ENCODE results near the gene STIMATE.
A peak's percentile ranks its signal among the peaks of the same experiment; 100 is the strongest.

The STIMATE gene

DNA sequence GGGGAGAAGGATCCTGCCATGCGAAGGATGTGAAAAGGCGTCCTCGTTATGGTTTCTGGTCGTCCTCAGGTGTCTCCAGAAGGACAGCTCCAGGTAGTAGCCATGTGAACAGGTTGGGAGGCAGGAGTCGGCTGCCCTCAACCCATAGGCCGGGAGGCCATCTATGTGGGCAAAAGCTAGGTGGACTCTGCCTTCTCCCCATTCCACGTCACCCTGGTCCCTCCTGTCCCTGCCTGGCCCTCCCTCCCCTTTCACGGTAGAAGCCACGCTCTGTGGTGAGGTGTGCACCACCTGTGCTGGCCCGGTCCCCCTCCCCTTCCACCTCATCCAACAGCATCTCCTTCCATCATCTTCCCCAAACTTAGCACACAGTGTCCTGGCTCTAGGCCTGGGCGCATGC lies 86.4 kb downstream of the STIMATE start:
- no peak for DNase-seq

DNA sequence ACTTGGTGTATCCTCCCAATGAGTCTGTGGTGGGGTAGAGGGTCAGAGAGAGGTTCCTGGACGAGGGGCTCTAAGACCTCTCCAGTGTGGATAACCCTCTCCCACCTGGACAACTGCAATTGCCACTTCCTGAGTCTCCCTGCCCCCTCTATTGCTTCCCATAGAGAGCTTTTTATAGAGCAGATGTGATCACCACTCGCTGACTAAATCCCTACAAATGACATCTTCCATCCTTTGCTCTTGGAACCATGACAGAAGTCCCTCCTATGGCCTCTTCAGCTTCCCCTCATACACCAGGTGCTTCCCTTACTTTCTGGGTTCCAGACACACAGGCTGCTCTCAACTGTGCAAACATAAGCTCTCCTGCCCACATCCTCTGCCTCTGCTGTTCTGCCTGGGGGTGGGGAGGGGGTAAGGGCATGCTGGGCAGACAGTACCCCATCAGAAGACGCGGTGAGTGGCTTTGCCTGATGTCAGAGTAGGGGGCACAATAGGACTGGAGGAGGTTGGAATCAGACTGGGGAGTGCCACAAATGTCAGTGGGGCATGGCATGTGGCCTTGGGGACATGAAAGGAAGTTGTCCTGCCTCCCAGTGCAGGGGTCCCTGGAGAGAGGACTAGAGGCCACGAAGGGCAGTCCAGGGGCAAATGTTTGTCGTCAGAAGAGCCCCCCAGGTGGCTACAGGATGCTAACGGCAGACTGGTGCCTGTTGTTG lies 87.5 kb downstream of the STIMATE start:
- DNase-seq = no peak

GRCh38 chr3:52809149-52809548 lies 88.2 kb downstream of the STIMATE start:
- no peak for DNase-seq

GRCh38 chr3:52805270-52806039 lies 91.9 kb downstream of the STIMATE start:
- no peak for DNase-seq

DNA sequence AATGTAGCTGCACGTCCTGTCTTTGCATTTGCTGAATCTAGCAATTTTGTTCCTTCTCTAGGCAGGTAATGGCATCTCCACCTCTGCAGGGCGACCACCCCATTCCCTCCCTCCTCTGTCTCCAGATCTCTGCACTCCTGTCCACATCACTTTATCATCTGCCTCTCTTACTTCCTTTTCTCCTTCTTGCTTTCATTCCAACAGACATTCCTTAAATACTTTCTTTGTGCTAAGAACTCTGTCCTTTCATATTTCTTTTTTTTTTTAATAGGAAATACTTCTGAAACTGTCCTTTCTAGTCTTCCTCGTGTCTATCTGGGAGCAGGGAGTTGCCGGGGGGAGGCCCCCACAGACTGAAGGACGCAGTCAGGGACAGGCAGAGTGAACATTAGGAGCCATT lies 95.5 kb downstream of the STIMATE start:
- DNase-seq = no peak

GRCh38 chr3:52800079-52800478 lies 97.3 kb downstream of the STIMATE start:
- no peak for DNase-seq

- peak; percentile 7 to 24 for DNase-seq
These were observed 98.3 kb downstream of the STIMATE start for GRCh38 chr3:52798978-52799476.

- no peak for DNase-seq
These were observed 98.9 kb downstream of the STIMATE start for GRCh38 chr3:52798376-52798977.

- DNase-seq = no peak
These were observed 100.9 kb downstream of the STIMATE start for GRCh38 chr3:52796411-52796810.

DNA sequence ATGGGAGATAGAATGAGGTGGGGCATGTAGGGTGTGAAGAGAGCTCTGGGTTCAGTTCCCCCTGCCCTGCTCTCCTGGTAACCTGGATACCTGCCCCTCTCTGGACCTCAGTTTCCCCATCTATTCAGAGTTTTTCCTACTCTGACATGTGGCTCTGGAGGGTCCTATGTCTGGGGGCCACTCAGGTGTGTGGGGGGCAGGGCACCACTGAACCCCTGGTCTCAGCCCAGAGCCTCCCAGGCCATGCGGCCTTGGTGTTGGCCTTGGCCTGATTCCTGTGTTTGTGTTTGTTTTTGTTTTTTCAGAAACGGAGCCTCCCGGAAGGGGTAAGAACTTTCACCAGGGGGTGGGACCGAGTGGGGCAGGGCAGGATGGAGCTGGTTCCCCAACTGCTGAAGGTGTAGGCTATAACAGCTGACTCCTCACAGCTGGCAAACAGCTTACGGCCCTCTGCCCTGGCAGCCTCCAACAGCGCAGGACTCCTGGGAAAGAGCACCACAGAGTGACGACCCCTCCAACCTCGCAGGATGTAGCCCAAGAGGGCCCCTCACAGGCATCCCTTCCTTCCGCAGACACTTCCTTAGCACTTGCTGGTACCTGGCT lies 101.9 kb downstream of the STIMATE start:
- DNase-seq = no peak

DNA sequence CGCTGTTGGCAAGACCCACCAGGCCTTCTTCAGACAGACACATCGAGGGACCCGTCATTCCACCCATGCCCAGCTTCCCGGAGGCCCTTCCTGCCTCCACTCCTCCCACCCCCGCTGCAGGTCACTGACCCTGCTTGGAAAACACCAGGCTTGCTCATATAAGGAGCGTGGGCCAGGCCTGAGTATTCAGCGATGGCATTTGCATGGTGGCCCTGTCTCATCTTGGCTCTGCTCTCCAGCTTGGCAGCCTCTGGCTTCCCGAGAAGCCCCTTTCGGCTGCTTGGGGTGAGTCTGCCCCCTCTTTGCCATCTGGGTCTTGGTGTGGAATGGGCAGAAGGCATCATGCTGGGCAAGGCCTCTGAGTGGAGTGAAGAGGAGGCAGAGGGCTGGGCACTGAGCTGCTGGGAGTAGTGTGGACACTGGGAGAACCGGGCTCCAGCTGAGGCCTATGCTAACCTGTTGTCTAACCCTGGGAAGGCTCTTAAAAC lies 102.7 kb downstream of the STIMATE start, which contains the start of gene ITIH3:
Gene ITIH3, plus strand, starts transcription at position 185 of the 488 bp plus-strand sequence. Its CDS starts 8 bp downstream, at position 193.
- no peak for DNase-seq

DNA sequence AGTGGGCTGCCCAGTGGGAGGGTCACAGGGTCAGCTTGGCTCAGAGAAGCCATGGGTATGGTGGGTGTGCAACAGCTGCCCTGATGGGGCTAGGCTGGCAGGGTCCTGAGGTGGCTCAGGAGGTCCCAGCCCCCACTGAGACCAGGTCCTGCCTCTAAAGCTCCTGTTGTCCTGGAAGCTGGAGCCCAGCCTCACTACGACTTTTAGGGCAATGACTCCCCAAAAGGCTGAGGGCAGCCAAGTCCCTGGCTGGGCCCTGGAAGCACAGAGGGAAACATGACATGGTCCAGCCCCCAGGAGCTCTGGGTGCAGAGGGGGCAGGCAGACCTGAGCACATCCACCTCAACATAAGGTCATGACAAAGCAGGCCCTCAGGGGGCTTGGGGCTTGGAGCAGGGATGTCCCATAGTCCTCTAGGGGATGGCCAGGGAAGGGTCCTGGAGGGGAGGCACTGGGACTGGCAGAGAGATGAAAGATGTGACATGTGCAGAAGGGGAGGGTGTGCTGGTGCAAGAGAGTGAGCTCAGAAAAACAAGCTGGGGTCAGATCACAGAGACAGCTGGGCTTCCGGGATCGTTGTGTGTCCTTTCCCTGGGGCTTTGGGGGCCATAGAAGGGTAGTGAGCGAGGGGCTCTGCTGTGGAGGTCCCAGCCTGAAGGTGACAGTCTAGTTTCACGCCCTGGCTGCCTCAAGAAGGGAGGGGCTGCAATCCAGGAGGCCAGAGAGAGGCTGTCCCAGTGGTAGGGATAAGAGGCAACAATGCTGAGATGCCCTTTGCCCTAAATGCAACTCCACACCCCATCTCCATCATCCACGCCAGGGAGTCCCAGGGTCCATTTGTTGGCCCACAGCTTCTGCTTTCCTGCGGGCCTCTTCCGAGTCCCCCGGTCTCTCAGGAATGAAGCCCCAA lies 103.4 kb downstream of the STIMATE start:
- DNase-seq = no peak

DNA sequence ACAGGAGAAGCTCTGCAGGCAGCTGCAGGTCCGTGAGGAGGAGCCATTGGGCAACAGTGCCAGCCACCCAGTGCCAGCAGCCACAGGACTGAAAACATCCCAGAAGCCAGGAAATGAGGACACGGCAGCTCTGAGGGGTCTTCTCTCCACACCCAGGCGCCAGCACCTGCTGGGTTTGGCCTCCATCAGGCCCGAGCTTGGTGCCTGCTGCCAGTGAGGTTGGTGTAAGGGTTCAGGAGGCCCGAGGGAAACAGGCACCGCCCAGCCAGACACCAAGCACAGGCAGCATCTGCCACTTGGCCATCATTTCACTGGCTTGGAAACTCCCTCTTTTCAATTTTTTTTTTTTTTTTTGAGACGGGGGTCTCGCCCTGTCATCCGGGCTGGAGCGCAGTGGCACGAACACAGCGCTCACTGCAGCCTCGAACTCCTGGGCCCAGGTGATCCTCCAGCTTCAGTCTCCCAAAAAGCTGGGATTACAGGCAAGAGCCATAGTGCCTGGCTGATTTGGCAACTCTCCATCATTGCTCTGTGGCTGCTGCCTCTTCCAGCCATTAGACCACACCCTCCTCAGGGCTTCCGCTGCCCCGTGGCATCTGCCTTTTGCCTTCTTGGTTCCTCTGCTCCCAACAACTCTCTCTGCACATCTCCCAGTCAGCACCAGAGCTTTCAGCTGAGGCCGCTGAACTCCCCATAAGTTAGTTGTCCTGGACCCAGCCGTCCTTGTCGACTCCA lies 104.2 kb downstream of the STIMATE start:
- DNase-seq = no peak

DNA sequence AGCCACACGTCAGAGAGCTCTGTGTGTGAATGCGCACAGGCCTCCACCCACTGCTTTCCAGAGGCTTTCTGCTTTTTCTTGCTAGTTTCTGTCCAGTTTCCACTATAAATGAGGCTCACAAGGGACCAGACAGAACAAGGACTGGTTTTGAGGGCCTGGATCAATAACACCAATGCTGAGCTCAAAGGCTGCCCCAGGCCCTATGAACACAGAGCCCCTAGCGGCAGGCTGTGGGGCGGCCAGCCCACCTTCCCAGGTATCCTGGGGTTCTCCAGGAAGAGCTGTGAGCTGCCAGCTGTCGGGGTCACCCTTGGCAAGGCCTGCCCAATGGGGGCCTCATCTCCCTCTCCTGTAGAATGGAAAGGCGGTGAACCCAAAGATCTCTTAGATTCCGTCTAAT lies 104.9 kb downstream of the STIMATE start:
- DNase-seq = no peak

DNA sequence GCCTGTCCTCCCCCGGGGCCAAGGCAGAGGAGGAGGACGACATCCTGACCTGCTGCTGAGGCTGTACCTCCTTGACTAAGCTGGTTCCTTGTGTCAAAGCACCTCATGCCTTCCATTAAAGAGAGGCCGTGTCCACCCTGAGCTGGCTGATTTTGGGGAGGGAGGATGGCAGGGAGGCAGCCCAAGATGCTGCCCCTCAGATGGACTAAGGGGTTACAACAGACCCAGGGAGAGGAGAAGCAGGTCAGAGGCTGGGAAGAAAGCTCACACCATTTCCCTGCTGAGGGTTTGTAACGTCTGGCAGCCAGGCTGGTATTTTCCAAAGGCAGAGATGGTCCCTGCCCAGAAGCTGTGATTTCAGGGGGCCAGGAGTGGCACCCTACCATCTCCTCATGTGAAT lies 105.4 kb downstream of the STIMATE start:
- no peak for DNase-seq

- DNase-seq = no peak
These were observed 106.0 kb downstream of the STIMATE start for GRCh38 chr3:52791366-52791765.

DNA sequence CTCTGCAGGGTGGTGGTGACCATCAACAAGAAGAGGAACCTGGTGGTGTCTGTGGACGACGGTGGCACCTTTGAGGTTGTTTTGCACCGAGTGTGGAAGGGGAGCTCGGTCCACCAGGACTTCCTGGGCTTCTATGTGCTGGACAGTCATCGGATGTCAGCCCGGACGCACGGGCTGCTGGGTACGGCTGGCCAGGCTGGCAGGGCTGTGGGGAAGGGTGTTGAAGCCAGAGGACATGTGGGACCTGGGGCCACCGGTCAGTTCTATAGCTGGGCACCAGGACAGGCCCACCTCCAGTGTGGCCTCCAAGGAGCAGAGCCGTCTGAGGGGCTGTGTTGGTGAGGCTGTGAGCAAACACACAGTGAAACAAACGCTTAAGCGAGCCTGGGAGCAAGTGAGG lies 106.6 kb downstream of the STIMATE start:
- DNase-seq = no peak

- DNase-seq = no peak
These were observed 107.0 kb downstream of the STIMATE start for GRCh38 chr3:52790337-52790736.

DNA sequence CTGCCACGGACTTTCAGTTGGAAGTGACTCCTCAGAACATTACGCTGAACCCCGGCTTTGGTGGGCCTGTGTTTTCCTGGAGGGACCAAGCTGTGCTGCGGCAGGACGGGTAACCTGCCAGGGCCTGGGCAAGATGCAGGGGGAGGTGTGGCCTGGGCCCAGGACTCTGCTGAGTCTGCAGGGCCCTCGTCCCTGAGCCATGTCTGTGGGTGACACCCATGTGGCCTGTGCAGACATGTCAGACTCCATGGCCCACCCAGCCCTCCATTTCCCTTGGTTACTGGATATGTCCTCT lies 107.7 kb downstream of the STIMATE start:
- no peak for DNase-seq

DNA sequence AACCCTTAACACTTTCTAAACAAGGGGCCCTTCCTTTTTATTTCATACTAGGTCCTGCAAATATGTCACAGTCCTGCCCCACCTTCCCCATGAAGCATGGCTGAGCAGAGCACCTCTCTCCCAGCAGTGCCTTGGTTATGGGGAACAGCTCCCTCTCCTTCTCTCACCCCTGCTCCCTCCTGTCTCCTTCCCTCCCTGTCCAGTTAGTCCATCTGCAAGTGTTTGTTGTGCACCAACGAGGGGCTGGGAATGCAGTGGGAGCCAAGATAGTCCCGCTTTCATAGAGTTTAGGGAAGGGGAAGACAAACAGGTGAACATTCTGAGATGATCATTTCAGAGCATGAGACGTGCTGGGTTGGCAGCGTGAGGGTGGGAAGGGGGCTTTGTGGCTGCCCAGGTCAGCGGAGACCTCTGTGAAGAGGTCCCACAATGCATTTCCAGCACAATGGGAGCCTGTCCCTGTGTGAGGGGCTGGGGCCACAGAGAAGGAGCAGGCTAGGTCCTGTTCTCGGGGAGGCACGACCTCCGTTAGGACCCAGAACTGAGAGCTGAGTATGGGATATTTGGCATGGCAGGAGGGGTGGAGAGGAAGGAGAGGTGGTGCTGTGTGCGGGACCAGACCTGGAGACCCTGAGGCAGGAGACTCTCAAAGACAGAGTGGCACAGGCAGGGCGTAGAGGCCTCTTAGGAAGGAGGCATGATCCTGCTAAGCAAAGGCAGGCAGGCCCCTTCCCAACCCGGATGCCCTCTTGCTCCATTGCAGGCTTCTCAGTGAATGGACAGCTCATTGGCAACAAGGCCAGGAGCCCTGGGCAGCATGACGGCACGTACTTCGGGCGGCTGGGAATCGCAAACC lies 108.2 kb downstream of the STIMATE start:
- no peak for DNase-seq
